NCI-H1105 (cell line): ENCODE data around the gene CARD9.
"Not testable (repeated sequence)": the region's sequence is repeated elsewhere in the genome, so short reads cannot be mapped to it uniquely, and the experiment has no call there.

ENCODE experiments used
- DNase-seq: peaks from one replicate; lab custom pipeline; 2025; lab: John Stamatoyannopoulos, UW

Gene CARD9

DNA sequence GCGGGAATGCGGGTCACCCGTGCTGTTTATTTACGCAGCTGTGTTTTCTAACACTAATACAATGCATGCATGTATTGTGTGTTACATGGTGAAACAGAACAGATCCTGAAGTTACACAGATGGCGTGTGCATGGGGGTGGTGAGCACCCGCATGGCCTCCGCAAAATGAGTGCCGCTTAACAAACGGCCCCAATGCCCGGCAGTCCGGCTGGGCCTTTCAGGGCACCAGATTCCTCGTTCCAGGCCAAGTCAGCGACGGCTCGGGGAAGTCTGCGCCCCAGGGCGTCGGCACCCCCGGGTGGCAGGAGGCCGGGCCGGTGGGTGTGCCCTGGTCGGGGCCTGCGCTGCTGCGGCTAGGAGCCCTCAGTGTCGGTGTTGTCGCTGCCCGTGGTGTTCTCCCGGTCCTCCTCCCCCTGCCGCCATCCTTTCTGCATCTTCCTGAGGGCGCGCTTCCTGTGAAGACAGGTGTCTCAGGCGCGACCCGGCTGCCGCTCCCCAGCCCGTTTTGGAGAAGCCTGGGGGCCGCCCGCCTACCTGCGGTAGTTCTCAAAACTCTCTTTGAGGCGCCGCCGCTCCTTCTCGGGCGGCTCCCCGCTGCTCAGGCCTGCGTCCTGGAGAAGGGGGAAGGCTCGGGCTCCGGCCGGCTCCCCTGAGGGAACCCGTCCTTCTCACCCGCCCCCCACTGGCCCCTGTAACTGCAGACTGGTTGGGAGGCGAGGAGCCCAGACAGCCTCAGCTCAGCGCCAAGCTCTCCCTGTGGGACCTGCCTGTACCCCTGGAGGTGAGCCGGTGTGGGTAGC lies 9.3 kb downstream of the CARD9 start:
- DNase-seq, result no peak

GRCh38 chr9:136363106-136363948 lies 10.1 kb downstream of the CARD9 start, which contains the start of gene DNLZ:
Gene DNLZ (minus strand): TSS chr9:136363744. CDS start chr9:136363714, 30 bp downstream.
- peak; percentile 83 for DNase-seq

GRCh38 chr9:136362450-136362784 lies 11.1 kb downstream of the CARD9 start:
- no peak for DNase-seq

DNA sequence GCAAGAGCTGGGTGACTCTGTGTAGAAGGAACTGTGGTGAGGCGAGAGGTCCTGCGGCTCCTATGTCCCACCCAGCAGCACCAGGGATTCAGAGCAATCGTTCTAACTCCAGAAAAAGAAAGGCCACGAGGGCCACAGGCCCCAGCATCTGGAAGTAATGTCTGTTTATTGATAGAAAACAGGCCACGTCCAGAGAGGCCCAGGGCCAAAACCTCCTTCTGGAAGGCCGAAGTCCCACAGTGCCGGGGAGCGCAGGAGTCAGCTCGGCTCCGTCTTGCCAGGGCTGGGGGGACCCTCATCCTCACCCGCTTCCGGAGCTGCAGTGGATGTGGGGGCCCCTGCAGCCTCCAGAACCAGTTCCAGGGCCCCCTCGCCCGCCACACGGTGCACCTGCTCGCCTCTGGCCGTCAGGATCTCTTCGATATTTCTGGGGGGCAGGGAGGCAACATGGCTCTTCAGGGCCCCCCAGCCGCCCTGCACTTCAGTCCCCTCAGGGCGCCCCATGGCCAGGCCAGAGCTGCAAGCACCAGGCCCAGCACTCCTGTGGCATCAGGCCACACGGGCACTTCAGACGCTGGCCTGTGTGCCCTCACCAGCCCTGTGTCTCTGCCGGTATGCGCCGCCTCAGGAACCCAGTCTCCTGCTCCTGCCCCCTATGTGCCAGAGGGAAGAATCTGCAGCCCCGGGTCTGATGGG lies 11.6 kb downstream of the CARD9 start:
- no peak for DNase-seq

GRCh38 chr9:136361047-136361753 lies 12.3 kb downstream of the CARD9 start:
- DNase-seq, result no peak

- no peak for DNase-seq
Observed at GRCh38 chr9:136359774-136360718, 13.4 kb downstream of the CARD9 start.

GRCh38 chr9:136358888-136359287 lies 14.6 kb downstream of the CARD9 start:
- DNase-seq, result no peak

DNA sequence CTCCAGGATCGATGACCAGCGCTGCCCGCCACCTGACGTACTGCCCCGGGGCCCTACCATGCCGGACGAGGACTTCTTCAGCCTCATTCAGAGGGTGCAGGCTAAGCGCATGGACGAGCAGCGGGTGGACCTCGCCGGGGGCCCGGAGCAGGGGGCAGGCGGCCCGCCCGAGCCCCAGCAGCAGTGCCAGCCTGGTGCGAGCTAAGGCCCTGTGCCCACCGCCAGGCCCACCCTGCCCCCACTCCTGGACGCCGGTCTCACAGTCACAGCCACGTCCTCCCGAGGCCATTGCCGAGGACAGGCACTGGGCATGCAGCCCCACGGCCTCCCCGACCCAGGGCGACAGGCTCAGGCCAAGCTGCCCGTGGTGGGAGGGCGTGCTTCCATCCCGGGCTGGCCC lies 15.5 kb downstream of the CARD9 start:
- no peak for DNase-seq

DNA sequence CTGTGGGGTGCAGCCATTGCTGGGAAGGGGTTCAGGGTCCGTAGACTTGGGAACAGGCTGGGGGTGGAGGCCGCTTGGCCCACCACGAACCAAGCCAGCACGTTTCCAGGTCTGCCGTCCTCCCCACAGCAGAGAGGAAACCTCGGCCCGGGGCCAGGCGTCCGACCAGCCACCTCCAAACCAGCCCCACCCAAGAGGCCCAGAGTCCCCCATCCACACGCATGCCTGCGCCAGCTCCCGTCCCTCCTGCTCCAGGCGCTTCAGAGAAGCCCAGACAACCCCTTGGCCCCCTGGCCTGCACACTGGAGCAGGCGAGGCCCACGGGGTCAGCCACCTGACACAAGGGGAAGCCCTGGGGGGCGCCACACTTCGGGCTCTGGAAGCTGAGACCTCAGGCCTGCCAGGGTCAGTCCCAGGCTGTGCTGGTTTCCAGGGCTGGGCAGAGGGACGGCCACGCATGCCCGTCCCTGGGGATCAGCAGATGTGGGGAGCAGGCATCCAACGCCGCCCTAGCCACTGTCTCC lies 16.2 kb downstream of the CARD9 start:
- no peak for DNase-seq

DNA sequence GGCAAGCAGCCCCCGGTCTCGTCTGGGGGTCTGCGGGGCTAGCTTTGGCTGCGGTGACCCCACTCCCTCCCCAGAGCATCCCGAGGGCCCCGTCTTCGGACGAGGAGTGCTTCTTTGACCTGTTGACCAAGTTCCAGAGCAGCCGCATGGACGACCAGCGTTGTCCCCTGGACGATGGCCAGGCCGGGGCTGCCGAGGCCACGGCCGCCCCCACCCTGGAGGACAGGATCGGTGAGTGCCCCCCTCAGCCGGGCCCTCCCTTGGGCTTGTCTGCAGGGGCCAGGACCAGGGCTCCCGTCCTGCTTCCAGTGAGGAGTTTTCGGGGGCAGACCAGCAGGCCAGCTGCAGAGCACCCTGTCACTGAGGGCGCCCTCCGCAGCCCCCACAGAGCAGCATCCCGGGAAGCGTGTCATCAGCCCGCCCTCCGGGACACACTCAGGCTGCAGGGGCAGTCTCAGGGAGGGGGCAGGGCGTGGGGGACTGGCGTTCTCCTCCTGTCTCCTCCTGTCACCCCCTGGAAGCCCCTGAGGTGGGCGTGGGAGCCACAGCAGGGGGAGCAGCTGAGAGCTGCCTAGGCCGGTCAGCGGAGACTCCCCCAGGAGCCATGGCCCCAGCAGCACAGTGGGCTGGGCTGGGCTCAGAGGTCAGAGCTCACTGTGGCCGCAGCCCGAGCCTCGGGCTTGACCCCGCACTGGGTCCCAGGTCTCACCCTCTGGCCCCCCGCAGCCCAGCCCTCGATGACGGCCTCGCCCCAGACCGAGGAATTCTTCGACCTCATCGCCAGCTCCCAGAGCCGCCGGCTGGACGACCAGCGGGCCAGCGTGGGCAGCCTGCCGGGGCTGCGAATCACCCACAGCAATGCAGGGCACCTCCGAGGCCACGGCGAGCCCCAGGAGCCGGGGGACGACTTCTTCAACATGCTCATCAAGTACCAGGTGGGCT lies 17.6 kb downstream of the CARD9 start:
- DNase-seq, result no peak

DNA sequence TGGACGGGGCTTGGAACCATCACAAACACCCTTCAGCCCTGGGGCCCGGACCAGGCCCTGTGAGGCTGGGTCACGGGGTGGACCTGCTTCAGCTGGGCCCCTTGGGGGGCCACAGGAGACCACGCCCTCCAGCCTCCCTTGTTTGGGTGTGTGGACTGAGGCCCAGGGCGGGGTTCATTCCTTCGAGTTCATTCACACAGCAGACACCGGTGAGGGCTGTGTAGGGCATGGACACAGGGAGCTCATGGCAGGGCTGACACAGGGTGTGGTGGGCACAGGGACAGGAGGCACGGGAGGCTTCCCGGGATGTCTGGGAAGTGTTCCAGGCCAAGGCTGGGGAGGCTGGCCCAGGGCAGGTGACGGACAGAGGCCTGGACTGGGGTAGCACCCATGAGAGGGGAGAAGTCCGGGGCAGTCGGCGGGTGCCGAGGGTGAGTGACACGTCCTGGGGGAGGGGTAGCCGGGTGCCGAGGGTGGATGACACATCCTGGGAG lies 18.8 kb downstream of the CARD9 start:
- DNase-seq, result no peak

- no peak for DNase-seq
Observed at GRCh38 chr9:136353757-136354488, 19.5 kb downstream of the CARD9 start.

- DNase-seq, result no peak
Observed at GRCh38 chr9:136353088-136353487, 20.4 kb downstream of the CARD9 start.

DNA sequence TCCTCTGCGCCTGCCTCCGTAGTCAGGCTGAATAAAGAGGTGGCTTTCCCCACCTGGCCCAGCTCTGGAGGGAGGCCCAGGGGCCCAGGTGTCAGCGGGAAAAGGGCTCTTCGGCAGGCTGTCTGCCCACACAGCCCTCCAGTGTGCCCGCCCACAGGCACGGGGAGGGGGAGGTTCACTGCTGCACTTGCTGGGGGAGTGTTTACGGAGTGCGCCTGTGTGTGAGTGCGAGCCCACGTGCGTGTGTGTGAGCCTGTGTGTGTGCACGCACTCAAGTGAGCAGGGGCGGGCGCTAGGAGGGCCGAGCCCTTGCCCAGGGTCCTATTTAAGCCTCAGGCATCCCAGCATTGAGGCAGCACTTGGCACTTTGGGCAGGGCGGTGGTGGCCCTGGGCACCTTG lies 20.8 kb downstream of the CARD9 start:
- DNase-seq, result no peak

- not testable (repeated sequence) for DNase-seq
Observed at GRCh38 chr9:136351868-136352267, 21.6 kb downstream of the CARD9 start.

- DNase-seq, result no peak
Observed at GRCh38 chr9:136351252-136351800, 22.1 kb downstream of the CARD9 start.

GRCh38 chr9:136349546-136349945 lies 23.9 kb downstream of the CARD9 start:
- no peak for DNase-seq

DNA sequence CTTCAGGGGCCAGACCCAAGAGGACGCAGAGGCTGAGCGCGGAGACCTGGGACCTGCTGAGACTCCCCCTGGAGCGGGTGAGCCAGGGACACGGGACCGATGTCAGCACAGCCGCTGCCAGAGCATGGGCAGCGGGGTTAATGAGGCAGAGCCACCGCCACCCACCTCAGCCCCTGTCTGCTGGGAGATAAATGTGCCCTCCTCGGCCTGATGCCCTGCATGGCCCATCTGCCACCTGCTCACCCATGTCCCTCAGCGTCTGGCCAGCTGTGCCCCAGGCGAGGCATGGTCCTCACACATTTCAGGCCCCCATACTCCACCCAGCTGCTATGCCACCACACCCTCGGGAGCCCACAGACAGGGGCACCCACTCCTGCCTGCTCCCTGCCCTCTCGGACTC lies 24.8 kb downstream of the CARD9 start:
- no peak for DNase-seq
